Endothelial cell of umbilical vein (primary cell): ENCODE measurements around the gene TMEM120B.

Experiments
- CTCF ChIP-seq, 2 donors: IDR thresholded peaks; 1 replicate in 1 of 2; 2 replicates in 1 of 2; pipeline ENCODE4 v1.5.1; 2011; ENCODE audit warnings: low read length in 2 of 2, mild to moderate bottlenecking in 2 of 2, moderate library complexity in 2 of 2, control low read depth in 1 of 2, inconsistent platforms in 1 of 2, low read depth in 1 of 2; ENCODE audit not compliant: insufficient read depth in 1 of 2; ENCODE audit errors: extremely low read depth in 1 of 2
- EZH2 ChIP-seq: IDR thresholded peaks from 2 replicates; pipeline ENCODE4 v1.6.1; 2012; ENCODE audit warnings: borderline replicate concordance, low read depth, mild to moderate bottlenecking, moderate library complexity, low read length, inconsistent platforms; ENCODE audit not compliant: severe bottlenecking
- JUN ChIP-seq: IDR thresholded peaks from 2 replicates; pipeline ENCODE4 v1.6.1; 2011; ENCODE audit warnings: borderline replicate concordance, low read depth; ENCODE audit not compliant: insufficient read length, insufficient read depth
- MAX ChIP-seq: IDR thresholded peaks from 2 replicates; pipeline ENCODE4 v1.6.1; 2011; ENCODE audit not compliant: insufficient read depth, insufficient read length
- MYC ChIP-seq: IDR thresholded peaks from one replicate; pipeline ENCODE4 v1.6.1; 2011; ENCODE audit warnings: mild to moderate bottlenecking, low read depth, low read length
- POLR2A ChIP-seq: IDR thresholded peaks from 2 replicates; pipeline ENCODE4 v1.6.1; 2012; ENCODE audit warnings: low read depth, mild to moderate bottlenecking, control low read depth, low read length
- POLR2AphosphoS5 ChIP-seq: IDR thresholded peaks from 2 replicates; pipeline ENCODE4 v1.6.1; 2012; ENCODE audit warnings: low read depth, mild to moderate bottlenecking, control low read depth, low read length, moderate library complexity; ENCODE audit not compliant: insufficient read depth

- TF ChIP-seq POLR2A, result no peak
- TF ChIP-seq CTCF (IDR thresholded peaks at IDR 0.05; ENCODE audit: extremely low read depth in 1 of 2, insufficient read depth in 1 of 2, low read depth in 1 of 2, low read length in 2 of 2), result peak in 1 of 2 donors; percentile 19
- no peak for TF ChIP-seq EZH2
- TF ChIP-seq POLR2AphosphoS5, result no peak
- TF ChIP-seq MYC, result no peak
- no peak for TF ChIP-seq MAX
- no peak for TF ChIP-seq JUN
Measured at GRCh38 chr12:121697093-121697698, 15.4 kb upstream of the TMEM120B start.
